GM10266 (cell line): Measurements from ENCODE around the gene NDUFS6.

ENCODE experiments used
- DNase-seq: peaks from one replicate; pipeline ENCODE4 v3.0.0; 2012; ENCODE audit errors: extremely low spot score
- CTCF ChIP-seq: IDR thresholded peaks from 2 replicates; pipeline ENCODE4 v1.5.1; 2012; ENCODE audit warnings: mild to moderate bottlenecking, low read depth; ENCODE audit not compliant: control insufficient read depth, insufficient read depth; ENCODE audit errors: missing control alignments

The NDUFS6 gene

GRCh38 chr5:1784197-1785050 lies 16.8 kb upstream of the NDUFS6 start:
- TF ChIP-seq CTCF, result no peak

GRCh38 chr5:1785062-1785461 lies 16.1 kb upstream of the NDUFS6 start:
- TF ChIP-seq CTCF, result no peak
- DNase-seq, result no peak

More at GRCh38 chr5:1784197-1785050, 16.8 kb upstream of the NDUFS6 start:
- DNase-seq, result no peak

DNA sequence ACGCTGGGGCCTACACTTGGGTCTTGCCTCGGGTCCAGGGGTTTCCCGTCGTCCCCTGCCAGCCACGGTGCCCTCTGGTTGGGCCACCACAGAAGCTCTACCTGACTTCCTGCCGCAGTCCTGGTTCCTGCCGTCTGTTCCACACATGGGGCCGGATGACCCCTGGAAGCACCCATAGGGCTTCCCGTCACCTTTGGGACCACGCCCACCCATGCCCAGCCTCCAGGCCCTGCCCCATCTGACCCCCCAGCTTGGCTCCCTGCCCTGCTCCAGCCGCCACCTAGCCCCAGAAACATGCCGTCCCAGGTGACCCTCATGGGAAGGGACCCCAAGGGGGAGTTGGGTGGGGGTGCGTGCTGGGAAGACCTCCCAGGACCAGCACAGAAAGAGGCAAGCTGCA lies 15.2 kb upstream of the NDUFS6 start:
- no peak for TF ChIP-seq CTCF
- DNase-seq, result no peak

DNA sequence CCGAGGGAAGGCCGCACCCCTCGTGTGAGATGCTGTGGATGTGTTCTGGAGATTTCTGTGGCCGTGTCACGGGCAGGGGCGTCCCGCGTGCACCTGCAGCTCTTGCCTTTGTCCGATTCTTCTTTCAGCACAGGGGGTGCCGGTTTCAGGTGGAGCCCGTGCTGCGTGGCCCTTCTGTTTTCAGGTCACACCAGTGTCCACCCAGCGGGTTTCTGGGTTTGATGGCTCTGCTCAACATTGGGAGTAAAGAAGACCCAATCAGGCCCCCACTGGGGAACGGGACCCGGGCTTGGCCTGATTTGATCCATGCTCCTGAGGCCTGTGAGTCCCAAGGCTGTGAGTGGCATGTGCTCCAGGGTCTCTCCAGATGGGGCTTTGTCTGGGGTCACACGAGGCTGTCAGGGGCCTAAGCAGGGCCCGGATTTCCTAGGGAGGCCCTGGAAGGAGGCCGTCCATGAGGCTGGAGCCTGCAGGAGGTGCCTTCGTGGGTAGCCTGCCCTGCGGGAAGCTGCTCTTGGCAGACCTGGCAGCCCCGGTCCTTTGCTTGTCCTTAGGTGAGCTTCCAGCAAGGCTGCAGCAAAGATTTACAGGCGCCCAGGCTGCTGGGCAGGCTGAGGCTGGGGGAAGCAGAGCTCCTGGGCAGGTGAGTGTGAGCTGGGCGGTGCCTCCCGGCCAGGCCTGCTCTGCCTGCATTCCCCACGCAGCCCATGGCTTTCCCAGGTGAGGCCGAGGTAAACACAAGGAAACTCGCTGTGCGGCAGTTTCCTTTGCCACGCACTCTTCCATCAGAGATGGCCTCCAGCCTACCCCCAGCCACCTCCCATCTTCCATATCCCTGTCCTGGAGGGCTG lies 14.4 kb upstream of the NDUFS6 start:
- TF ChIP-seq CTCF, result no peak
- DNase-seq, result no peak

GRCh38 chr5:1787472-1788047 lies 13.6 kb upstream of the NDUFS6 start:
- no peak for TF ChIP-seq CTCF
- DNase-seq, result no peak

GRCh38 chr5:1788200-1788599 lies 13.0 kb upstream of the NDUFS6 start:
- TF ChIP-seq CTCF, result no peak
- no peak for DNase-seq
